Dedifferentiated amniotic fluid mesenchymal stem cell (primary cell): ENCODE results near the gene PLEKHG5.

Experiments used
- DNase-seq: peaks from one replicate; pipeline ENCODE4 v3.0.0-alpha.2; 2016; ENCODE audit errors: extremely low spot score

Gene PLEKHG5

DNA sequence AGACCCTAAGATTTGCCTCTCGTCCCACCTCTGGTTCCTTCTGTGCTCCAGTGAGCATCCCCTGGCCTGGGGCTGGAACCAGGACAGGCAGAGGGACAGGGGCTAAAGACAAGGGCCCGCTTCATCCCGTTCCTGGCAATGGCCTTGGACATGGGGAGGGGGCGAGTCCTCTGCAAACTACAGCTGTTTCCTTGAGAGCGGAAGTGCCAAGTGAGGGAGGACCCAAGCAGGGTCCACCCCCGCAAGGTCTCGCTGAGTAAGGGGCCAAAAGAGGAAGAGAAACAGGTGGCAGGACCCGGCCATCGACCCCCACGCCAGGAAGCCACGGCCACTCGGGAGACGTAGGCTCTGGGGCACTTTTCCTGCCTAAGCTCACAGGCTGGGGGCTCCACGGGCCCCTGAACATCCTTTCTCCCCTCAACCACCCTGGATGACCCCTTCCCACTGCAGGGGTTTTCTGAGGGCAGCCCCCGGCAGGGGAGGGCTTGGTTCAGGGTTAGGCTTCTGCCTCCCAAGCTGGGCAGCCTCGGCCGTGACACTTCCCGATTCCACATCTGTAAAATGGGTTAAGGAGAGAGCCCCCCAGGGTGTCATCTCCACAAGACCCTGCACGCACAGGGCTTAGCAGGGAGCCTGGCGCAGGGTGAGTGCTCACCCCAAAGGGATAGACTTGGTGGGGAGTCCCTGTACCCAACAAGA is 17.9 kb upstream of the PLEKHG5 start:
- DNase-seq, result no peak

DNA sequence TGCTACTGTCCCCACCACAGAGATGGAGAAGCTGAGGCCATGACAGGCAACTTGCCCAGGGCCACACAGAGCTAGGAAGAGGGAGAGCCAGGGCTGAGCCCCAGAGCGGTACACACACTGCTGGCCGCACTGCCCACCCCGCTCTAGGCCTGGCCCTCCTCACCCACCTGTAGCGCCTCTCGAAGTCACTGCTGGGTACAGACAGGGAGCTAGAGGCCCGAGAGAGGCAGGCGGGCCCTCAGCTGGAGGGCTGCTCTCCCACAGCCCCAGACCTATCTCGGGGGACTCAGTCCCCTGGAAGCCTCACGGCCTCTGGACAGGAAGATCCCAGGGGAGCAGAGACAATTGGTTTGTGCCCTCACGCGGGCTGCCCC is 17.3 kb upstream of the PLEKHG5 start:
- DNase-seq, result no peak

DNA sequence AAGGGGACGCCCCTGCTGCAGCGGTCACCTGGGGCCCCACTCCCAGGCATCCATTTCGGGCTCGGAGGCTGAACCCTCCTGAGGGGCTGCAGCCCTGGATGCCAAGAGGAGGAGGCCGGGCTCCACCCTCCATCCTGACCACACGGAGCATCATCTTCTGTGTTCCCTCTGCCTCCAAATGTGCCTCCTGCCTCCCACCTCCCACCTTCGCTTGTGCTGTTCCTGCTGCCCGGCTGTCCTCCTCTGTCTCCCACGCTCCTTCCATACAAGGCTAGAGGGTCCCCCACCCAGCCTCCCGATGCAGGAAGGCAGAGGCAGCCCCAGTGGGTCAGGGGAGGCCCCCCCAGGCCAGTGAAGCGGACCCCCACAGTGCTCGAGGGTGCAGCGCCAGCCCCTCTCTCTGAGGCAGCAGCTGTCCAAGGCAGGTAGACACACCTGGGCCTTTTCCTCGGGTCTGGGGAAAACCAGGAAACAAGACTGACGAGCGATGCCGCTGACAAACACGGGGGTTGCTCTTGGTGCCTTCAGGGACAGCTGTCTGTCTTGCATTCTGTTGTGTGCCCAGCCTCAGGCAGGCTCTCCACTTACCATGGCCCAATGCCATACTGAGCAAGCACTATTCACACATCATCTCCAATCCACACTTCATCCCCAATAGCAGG is 16.8 kb upstream of the PLEKHG5 start:
- DNase-seq, result no peak

DNA sequence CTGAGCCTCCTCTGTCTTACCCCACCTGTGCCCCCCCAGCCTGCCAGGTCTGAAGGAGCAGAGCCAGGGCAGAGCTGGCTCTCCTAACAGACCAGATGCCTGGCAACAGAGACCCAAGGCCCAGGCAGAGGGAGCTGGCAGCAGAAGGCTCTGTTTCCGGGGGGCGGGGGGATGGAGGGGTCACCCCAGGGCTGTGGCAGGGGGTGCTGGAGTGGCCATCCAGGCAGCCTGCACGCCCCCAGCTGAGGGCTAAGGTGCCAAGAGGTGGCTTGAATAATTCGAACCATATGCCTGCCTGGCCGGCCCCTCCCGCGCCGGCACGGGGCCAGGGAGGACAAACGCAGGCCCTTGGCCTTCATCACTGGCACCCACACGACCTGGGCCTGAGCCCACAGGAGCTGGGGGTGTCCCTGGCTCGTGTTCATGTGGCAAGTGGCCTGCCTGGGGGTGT is 16.0 kb upstream of the PLEKHG5 start:
- DNase-seq, result no peak

DNA sequence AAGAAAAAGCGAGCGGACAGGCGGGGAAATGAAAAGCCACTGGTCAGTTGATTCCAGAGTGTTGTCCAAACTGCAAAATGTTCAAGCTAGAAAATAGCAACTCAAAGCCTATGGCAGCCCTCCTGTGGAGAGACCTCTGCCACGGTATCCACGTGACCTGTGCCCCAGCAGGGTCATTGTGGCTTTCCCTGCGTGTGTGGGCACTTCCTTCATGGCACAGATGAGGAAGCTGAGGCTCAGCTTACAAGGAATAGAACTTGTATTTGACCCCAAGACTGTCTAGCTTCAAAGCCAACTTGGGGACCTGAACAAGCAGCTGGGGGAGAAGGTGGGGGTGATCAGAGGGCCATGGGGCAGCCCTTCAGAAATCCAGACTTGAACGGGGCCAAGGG is 15.6 kb upstream of the PLEKHG5 start:
- DNase-seq, result no peak

DNA sequence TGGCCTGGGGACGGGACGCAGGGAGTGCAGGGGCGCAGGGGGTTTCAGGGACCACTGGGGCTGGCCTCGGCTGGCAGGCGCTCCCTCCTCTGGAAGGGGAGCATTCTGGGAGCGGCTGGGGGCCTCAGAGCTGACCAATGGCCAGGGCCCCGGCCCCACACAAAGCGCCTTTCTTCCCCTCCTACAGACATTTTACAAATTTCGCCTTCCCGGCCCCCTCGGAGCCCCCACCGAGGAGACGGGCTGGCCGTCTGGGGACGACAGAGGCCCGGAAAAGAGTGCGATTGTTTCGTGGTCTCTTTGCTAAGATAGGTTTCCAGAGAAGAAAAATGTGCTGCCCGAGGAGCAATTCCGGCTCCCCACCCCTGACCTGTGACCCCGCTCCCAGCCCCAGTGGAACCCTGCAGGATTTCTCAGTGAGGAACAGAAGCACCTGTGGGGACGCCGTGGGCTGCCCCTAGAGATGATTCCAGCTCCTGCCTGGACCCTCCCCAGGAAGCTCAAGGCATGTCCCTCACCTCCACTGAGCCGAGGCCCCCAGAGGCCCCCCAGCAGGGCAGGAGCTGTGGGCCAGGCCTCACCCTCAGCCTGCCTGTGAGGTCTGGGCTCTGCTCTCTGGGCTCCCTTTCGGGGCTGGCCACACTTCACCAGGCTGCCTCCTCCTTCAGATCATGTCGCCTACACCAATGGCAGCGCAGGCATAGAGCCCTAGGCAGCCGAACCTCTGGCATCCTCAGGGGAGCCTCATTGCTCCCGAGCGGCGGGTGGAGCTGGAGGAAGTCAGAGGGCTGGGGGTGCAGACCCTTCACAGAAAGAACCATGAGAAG is 15.0 kb upstream of the PLEKHG5 start:
- no peak for DNase-seq

DNA sequence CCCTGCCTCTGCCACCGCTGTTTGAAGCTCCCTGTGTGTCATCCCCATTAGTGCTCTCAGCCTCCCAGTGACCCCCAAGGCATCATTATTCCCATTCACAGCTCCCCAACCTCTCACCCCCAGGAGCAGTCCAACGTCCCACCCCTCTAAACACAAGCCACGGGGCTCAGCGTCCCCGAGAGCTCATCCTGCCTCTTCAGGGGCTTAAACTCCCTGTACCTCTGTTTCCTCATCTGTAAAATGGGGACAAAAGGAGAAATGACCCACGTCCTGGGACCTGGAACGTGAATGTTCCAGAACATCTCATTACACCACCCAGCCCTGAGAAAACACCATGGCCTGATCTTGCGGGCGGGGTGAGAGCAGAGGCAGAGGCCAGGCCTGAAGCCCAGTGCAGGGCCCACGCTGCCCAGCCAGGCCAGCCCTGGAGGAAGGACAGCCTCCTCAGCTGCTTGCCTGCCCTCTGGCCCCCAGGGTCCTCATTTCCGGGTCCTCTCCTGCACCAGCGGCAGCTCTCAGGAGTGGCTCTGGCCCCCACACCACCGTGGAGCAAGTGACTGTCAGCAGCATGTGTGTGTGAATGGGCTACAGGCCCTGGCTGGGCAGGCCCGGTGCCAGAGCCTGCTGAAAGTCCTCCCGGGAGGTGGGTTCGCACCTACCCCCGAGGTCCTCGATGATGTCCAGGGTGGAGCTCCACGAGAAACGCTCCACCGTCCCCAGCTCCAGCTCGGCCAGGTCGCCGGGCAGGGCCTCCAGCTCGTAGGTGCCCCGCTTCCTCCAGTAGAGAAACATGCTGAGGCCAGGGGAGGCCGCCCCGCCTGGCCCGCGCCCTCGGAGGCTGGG is 14.1 kb upstream of the PLEKHG5 start:
- DNase-seq, result no peak

DNA sequence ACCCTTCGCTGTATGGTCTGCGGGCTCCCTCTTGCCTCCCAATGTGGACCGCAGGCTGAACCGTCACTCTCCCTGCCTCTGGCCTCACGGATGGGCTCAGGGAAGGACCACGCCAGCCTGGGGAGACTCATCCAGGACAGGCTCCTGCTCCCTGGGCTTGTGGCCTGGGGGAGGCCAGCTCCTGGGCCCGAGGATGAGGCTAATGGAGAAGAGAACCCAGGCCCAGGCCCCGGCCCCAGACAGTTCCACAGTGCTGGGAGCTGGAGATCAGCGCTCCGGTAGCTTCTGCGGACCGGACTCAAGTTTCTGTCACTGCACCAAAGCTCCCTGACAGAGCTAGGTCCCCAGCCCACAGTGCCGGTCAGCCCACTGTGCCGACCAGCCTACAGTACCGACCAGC is 13.4 kb upstream of the PLEKHG5 start:
- DNase-seq, result no peak

DNA sequence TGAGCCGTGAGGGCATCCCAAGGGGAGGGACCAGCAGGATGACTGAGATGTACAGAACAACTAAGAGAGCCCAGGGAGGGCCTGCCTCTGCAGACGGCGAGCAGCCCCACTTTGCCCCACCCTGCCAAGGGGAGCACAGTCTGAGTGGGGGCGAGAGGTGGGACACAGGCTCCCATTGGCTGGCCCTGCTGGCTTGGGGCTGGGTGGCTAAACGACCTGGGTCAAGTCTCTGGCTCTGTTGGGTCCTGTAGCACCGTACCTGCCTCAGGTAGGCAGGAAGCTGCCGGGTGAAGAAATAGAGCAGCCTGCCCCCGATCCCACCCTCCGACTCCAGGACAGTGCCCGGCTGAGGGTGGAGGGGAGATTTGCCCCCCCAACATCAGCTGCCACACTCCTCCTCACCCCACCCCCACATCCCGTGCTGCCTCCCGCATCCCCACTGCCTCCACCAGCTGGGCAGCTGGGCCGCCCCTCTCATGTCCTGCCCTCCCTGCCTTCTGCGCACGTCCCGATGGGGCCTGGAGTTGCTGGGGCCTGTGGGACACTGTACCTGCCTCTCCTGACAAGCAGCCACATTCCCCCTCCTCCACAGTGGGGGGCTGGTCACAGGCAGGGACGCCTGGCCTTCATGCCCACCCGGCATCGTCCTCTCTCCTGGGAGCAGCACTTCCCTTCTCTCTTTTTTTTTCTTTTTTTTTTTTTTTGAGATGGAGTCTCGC is 12.6 kb upstream of the PLEKHG5 start:
- DNase-seq, result no peak

DNA sequence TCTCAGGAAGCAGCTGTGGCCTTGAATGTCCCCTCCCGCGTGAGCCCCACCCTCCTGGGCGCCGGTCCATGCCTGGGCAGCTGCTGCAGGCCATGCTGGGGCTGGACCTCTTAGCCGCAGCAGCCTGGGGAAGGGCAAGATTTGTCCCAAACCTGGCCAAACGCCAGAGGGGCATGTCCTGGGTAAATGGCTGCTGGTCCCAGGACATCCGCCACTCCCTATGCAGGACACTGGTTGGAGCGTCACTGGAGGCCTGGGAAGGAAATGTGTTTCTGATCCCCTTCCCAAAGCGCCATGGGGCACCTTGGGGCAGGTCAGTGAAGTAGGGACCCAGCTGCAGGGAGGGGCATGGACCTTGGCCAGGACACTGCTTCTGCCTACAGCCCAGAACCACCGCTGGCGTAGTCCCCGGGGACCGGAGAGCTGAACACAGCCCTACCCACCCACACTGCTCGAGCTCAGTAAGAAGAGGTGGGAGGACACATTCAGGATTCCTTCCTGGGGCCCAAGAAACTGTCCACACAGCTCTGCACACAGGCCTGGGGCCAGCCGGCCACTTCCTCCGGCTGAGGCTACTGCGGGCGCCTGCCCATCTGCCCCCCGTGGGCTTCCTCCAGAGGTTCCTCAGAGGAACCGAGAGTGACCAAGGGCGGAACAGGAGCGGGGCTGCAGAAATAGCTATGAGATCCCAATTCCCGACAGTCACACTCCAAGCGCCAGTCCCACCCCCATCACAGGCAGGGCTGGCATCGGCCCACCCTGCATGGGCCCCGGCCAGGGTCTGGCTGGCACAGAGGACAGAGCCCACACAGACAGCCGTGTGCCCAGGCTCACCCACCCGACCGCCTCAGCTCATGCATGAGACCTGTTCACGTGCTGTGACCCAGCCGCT is 10.8 kb upstream of the PLEKHG5 start:
- no peak for DNase-seq

DNA sequence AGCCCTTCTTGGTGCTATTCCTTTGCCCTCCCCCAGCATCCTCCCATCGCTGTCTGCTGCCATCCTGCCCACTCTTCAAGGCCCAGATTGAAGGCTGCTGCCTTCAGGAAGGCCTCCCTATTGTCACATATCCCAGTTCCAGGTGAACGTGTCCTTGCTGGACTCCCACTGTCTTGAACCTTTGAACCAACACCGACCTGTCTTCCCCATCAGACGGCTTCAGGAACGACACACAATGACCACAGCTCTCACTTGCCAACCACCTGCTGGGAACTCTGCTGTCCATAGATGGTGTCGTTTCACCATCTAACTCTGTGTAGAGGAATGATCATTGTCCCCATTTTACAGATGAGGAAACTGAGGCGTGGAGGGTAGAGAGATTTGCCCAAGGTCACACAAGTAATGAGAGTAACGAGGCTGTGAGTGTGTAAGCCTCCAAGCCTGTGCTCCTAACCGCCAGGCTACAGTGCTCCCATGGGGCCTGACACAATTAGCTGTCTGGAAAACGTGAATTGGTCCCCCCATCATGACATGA is 9.9 kb upstream of the PLEKHG5 start:
- DNase-seq, result no peak

DNA sequence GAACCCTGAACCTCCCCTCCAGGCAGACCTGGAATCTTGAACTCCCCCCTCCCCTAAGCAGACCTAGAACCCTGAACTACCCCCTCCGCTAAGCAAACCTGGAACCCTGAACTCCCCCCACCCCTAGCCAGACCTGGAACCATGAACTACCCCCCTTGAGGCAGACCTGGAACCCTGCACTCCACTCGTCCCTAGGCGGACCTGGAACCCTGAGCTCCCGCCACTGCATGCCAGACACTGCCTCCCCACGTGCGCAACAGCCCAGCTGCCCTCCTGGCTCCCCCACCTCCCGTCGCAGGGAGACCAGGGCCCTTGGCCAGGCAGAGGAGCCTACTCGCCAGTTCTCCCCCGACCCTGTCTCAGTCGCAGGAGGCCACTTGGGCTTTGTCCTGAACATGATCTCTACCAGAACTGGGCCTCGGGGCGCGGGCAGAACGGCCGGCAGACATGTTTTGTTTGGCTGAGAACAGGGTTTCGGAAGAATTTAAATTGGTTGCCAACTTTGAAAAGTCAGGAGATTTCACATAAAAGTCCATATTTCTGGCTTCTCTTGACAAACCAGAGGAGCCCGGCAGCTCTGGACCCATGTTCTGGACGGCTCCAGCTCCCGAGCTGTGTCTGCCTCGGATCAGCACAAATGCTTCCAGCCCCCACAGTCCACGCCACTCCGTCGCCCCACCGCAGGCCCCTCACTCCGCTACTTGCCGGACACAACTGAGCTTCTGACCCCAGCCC is 9.2 kb upstream of the PLEKHG5 start:
- no peak for DNase-seq

DNA sequence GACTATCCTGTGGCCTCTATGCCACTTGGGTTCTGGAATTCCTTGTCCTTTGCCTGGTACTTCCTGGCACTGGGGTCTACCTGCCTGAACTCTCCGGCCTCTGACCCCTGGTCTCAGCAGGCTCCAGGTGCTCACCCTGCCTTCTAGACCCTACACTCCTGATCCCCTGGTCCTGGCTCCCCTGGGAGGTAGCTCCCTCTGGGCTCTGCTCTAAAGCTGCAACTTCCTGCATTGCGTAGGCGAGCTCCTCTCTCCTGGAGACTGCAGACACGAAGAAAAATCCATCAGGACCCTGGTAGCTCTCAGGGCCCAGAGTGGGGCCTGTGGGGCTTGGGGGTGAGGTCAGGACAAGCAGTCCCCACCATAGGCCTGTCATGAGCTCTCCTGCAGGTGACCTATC is 7.8 kb upstream of the PLEKHG5 start:
- no peak for DNase-seq

DNA sequence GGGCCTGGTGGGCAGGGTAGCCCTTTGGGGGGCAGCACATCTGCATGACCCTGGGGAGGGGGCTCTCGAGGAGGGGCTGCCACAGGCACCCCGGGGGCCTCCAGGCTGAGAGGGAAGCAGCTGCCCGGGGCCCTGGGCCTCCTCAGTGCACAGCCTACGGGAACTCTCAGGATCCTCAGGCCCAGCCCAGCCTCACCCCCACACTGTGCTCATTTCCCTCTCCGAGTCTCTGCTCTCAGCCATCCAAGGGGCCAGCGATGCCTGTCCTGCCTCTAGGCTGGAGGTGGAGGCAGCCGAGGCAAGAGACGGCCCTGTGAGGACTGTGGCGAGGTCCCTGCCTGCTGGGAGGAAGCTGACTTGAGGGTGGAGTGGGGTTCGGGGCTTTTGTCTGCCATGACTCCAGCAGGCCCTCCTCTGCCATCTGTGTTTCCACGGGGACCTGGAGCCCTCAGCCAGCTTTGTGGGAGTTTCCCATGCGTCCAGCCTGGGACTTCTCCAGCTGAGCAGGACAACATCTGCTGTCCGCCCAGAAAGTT is 7.2 kb upstream of the PLEKHG5 start:
- no peak for DNase-seq

DNA sequence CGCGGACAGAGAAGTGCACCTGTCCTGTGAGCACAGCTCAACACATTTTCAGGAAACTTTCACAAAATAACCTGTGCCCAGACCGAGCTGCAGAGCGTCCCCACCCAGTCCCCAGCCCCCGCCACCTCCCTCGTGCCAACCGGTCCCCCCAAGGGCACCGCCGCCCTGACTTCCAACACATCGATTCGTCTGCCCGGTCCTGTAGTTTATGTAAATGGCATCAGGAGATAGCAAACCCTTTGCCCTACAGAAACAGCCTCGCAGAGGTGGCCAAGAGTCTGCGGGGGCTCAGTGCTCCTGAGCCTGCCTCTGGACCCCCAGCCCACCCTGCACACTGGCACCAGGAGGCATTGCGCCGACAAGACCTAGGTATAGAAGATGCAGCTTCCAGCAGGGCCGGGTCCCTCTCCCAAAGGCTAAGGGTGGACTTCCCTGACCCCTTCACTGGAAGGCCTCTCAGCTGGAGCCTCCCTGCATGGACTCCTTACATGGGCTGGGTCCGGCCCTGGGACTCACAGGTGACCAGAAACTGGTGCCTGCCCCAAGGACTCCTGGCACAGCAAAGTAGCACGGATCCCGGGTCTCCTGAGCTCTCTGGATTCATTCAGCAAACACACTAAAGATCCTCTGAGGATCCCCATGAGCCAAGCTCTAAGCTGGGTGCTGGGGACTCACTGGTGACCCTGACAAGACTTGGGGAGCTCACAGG is 6.6 kb upstream of the PLEKHG5 start:
- DNase-seq, result no peak

DNA sequence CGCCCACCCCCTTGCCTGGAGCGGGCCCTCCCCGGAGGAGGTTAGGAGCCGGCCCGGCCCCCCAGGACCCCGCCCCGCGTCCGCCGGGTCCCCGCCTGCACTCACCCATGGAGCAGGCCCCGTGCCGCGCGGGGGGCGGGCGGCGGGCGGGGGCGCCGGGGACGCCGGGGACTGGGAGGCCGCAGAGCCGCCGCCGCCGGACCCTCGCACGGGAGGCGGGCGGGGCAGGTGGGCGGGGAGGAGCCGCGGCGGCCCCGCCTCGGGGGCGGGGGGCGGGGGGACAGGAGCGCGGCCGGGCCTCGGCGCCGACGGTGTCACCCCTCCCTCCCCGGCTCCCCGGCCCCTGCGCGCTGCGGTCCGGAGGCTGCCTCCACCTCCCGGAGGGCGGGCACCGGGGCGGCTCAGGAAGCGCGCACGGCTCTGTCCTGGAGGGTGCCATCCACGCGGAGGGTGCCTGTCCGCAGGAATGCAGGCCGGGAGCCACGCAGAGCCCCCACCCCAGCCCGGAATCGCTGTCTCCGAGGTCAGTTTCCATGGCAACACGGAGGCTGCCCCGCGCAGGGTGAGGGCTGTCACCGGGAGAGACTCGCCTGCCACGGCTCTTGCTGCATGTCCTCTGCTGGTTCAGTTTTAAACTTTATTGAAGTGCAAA is 5.9 kb upstream of the PLEKHG5 start:
- DNase-seq, result no peak

DNA sequence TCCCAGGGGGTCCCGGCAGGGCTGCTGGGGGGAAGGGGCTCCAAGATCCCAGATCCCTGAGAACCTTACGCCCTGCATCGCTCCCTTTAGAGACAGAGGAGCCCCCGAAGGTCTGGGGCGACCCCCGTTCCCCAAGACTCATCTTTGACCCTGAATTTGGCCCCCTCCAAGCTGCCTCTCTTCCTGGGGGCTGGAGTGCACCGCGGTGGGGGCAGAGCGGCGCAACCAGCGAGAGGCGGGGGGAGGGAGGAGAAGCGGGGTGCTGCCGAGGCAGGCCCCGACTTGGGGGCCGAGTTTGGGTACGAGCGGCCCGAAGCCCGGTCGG is 5.4 kb upstream of the PLEKHG5 start:
- DNase-seq, result no peak

DNA sequence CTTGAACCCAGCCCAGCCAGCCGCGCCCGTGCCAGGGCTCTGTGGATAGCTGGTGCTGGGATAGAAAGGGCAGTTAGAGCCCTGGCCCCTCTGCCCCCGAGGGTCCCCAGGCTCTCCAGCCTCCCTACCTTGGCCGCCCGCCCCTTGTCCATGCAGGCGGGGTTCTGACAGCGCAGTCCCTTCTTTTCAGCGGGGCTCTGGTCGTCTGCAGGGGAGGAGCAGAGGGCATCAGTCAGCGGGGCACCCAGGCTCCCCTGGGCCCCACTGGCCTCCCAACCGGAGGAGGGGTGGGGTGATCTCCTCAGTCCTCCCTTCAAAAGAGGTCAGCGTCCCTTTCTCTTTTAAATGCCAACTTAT is 4.9 kb upstream of the PLEKHG5 start:
- DNase-seq, result no peak
